Measurements from ENCODE around the gene AP2A1.

The AP2A1 gene

DNA sequence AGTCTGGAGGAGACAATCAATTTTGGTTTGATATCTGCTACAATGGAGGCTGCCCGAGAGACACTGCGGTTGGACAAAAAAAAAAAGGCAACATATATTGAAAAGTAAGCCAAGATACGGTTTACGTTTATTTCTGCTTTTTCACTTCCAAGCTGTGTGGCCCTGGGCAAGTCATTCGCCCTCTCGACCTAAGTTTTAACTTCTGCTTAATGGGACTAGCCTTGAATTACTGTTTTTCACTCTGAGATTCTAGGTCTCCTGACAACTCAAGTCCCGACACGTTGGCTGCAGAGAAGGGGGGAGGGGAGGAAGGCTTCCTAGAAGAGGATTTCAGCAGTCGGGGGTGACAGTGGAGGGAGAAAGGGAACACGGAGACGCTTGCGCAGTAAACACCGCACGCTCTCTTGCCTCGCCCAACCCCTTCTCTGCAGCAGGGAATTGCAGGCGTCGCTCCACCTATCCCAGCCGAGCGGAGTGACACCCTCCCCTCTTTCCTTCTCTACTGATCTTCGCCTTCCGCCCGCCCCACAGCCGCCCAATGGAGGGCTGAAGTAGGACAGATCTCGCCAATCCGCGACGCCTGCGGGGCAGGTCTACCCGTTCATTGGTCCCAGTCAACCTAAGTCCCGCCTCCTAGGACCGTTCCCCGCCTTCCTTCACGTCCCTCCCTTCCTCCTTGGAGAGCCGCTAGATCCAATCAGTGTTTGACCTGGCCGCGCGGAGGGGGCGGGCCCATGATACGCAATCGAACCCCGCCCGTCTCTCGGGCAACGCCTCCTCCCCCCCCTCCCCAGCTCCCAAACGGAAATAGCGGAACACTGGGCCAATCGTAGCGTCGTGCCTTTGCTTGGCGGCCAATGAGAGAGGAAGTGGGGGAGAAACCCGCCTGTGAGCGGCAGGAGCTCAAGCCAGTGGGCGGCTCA is 533 bp upstream of the AP2A1 start:
- peak; percentile 99 for DNase-seq

DNA sequence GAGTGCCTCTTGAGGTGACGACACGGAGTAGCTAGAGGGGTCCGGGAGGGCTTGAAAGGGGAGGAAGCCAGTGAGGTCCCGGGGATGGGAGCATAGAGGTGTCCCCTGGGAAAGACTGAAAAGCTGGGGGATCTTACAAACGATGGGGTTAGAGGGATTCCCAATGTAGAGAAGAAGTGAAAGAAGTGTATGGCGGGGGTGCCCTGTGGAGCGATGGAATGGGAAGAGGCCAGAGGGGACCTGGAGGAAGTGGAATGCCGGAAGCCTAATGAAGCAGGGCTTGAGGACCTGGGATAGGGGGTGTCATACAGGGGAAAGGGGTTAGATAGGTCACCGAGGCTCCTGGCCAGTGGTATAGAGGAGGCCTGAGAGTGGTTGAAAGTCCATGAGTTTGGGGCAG is 580 bp downstream of the AP2A1 start:
- DNase-seq, result no peak

GRCh38 chr19:49767967-49768581 is 1.3 kb downstream of the AP2A1 start:
- DNase-seq, result no peak

DNA sequence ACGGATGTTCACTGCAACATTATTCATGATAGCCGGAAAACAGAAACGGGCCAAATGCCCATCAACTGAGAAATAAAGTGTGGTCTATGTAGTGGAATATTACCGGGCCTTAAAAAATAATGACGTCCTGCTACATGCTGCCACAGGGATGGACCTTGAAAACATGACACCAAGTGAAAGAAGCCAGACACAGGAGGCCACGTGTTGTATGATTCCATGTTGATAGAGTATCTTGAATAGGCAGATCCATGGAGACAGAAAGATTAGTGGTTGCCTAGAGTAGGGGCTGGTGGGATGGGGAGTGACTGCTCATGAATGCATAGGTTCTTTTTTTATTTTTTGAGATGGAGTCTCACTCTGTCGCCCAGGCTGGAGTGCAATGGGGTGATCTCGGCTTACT is 3.7 kb downstream of the AP2A1 start:
- no peak for DNase-seq

- DNase-seq, result no peak
Observed at GRCh38 chr19:49771674-49772139, 4.9 kb downstream of the AP2A1 start.

DNA sequence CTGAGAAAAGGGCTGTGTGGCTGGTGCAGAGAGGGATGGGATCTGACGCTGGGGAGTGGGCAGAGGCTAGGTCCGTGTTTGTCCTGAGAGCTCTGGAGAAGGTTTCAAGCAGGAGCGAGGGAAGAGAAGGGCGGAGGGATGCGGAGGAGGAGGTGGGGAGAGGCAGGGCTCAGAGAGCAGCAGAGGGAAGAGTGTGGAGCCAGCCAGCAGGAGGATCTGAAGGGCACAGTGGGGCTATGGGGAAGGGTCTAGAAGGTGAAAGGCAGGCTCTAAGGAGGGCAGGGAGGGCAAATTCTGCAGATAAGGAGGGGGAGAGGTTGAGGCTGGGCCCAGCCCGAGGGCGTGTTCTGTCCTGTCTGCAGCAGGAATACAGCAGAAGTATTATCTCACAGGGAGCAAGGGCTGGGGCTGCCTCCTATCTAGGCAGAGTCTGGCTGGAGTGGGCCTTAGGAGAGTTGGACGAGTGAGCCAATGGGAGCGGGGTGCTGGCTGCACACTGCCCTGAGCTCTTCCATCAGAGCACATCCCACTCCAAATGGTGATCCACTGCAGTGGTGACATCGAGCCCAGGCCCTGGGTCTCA is 6.1 kb downstream of the AP2A1 start:
- no peak for DNase-seq

DNA sequence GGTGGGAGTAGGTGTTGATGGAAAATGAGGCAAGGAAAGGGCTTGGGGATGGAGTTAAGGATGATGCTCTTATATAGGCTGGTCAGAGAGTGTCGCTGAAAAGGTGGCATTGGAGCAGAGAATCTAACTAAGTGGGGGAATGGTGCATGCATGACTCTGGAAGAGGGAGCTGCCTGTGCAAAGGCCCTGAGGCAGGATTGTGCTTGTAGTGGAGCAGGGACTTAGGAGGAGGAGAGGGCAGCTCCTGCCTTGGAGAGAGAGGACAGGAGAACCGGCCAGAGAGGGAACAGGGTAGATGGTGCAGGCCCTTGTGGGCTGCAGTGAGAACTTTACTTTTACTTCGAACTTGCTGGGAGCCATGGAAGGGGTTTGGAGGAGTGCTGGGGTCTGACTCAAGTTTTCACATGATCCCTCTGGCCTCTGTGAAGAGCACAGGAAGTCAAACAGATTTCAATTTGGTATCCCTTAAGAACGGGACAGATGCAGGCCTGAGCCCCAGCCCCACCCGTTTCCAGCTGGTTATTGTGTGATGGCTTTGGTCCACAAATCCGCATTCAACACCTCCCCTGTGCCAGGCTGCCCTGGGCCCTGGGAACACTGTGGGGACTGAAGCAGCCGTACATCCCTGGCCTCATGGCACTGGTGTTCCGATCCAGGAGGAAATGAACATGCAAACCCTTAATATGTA is 7.0 kb downstream of the AP2A1 start:
- no peak for DNase-seq

DNA sequence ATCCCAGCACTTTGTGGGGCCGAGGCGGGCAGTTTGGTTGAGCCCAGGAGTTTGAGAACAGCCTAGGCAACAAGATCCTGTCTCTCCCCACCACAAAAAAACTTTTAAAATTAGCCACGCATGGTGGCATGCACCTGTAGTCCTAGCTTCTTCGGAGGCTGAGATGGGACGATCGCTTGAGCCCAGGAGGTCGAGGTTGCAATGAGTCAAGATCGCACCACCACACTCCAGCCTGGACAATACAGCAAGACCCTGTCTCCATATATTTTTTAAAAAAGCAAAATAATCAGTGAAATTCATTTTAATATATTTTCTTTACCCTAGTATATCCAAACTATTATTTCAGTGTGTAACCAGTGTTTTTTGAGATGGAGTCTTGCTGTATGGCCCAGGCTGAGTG is 8.2 kb downstream of the AP2A1 start:
- no peak for DNase-seq

- DNase-seq, result no peak
Observed at GRCh38 chr19:49775742-49776370, 9.1 kb downstream of the AP2A1 start.

DNA sequence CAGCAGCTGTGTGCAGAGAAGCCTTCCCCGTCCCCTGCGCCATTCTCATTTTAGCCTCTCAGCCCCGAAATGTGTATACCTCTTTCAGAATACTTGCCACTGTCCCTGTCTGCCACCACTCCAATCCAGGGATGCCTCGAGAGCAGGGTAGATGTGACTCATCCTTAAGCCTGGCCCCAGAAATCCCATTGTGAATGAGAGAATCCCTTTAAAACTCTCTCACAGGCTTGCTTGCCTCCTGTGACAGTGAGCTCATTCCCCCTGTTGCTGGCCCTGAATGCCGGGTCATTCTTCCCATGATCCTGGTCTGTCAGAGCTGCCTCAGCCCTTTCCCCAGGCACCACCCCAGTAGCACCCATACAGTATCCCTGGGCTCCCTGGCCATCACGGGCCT is 9.6 kb downstream of the AP2A1 start:
- no peak for DNase-seq

- no peak for DNase-seq
Observed at GRCh38 chr19:49779731-49780555, 13.1 kb downstream of the AP2A1 start.

DNA sequence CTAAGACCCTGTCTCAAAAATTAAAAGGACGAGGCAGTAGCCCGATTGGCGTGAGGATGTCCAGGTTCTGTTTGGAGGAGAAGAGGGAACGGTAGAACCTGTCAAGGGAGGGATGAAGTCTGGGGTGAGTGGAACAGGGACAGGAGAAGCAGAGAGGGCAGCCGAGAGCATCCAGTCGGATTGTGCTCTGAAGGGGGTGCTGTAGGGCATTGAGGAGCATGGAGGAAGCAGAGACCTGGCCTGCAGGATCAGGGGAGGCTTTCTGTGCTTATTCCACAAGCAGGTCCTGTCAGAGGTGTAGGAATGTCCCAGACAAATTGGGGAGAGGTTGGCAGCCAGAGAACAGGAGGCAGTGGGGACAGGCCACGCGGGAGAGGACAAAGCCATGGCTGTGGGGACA is 14.1 kb downstream of the AP2A1 start:
- DNase-seq, result no peak

DNA sequence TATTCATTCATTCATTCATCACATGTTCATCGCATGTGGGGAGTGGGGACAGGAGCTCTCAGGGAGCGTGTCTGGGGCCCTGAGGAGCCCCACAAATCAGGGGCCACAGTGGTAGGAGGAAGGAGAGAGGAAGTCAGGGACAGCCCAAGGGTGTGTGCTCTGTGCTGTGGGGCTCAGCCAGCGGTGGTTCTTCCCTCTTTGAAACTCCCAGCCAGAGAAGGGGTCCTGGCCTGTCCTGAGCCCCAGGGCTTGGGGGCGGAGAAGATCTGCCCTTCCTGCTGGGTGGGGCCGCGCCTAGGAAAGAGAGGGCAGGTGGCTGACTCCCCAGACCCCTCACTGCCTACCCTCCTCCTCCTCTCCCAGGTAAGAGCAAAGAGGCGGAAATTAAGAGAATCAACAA is 14.6 kb downstream of the AP2A1 start:
- no peak for DNase-seq

- no peak for DNase-seq
Observed at GRCh38 chr19:49782515-49782914, 15.7 kb downstream of the AP2A1 start.

DNA sequence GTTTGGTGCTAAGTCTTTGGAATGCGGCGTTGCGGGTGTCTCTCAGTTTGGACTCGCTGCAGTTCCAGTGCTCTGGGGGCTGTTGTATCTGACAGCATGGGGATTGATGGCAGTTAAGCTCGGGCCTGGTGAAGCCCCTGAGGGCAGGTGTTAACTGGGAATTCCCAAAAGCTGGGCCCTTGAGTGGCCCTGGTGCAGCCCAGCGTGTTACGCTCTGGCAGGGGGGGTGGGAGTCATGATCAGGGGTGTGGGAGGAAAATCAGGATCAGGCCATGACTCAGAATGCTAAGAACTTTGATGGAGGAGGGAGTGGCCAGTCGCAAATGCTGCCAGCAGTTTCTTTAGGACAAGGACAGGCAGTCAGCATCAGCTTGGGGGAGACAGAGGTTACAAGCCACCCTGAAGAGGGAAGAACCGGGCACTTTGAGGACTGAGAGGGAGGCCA is 19.6 kb downstream of the AP2A1 start:
- no peak for DNase-seq

- DNase-seq, result no peak
Observed at GRCh38 chr19:49787746-49788145, 20.9 kb downstream of the AP2A1 start.

GRCh38 chr19:49788857-49789256 is 22.1 kb downstream of the AP2A1 start:
- no peak for DNase-seq

- no peak for DNase-seq
Observed at GRCh38 chr19:49790866-49791265, 24.1 kb downstream of the AP2A1 start.

DNA sequence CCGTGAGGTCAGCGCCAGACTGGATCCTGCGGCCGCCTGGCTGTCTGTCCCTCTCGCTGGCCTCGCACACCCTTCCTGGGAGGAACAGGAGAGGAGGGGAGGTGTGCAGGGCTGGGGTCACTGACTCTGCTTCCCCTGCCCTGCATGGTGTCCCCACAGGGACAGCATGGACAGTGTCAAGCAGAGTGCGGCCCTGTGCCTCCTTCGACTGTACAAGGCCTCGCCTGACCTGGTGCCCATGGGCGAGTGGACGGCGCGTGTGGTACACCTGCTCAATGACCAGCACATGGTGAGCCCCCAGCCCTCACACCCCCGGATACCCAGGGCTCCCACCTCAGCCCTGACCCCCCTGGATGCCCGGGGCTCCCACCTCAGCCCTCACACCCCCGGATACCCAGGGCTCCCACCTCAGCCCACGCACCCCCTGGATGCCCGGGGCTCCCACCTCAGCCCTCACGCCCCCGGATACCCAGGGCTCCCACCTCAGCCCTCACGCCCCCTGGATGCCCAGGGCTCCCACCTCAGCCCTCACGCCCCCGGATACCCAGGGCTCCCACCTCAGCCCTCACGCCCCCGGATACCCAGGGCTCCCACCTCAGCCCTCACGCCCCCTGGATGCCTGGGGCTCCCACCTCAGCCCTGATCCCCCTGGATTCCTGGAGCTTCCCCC is 25.1 kb downstream of the AP2A1 start:
- DNase-seq, result no peak

- DNase-seq, result no peak
Observed at GRCh38 chr19:49792829-49793560, 26.2 kb downstream of the AP2A1 start.

DNA sequence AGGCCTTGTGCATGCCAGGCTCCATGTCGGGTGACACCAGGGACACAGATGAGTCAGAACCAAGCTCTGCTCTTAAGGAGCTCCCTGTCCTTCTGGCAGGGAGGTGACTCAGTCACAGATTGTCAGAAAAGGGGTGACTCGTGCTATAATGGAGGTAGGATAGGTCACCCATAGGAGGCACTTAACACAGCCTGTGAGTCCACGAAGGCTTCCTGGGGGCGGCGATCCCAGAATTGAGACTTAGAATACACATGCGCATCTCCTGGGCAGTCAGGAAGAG is 26.7 kb downstream of the AP2A1 start:
- peak; percentile 22 for DNase-seq
